Pancreas (tissue), 10 donors: Measurements from ENCODE around the gene LY6G5C. TPM values are rescaled to one million over a fixed set of nuclear protein-coding genes. Genes with fewer than 3 reads are reported as not detected.

Experiments
- ATAC-seq, 4 donors: fragments of 200-7000 bp; cut with Tn5 transposase; one replicate each; pipeline versions ENCODE4 v1.8.0 to v1.9.1; 2020; ENCODE audit warnings: mild to moderate bottlenecking in 4 of 4, moderate library complexity in 4 of 4
- DNase-seq, 6 donors: peaks; one replicate each; pipeline ENCODE4 v3.0.0-alpha.2; 2020
- FAIRE-seq: peaks from 2 replicates; lab custom pipeline; 2012; peaks lifted over from hg19 to GRCh38; lab: Jason Lieb, UNC
- H3K27ac ChIP-seq, 4 donors: fragments of 200-600 bp; sonication (generic); 1 replicate in 3 of 4; 2 replicates in 1 of 4; pipeline versions ENCODE4 v1.5.0 to v1.8.0; 2020
- H3K27me3 ChIP-seq, 4 donors: fragments of 200-600 bp; one replicate each; pipeline ENCODE4 v1.8.0; 2021
- H3K36me3 ChIP-seq, 3 donors: fragments of 200-600 bp; sonication (generic) in 1 of 3; one replicate each; pipeline versions ENCODE4 v1.5.0 to v1.8.0; 2020 to 2021
- H3K4me1 ChIP-seq, 3 donors: fragments of 200-600 bp; one replicate each; pipeline ENCODE4 v1.8.0; 2021
- H3K4me3 ChIP-seq, 4 donors: fragments of 200-600 bp; sonication (generic) in 2 of 4; one replicate each; pipeline versions ENCODE4 v1.5.0 to v1.8.0; 2020 to 2021
- H3K9me3 ChIP-seq, 4 donors: fragments of 200-600 bp; one replicate each; pipeline ENCODE4 v1.8.0; 2021
- CTCF ChIP-seq, 4 donors: fragments of 200-600 bp; sonication (generic) in 3 of 4; IDR thresholded peaks; one replicate each; pipeline versions ENCODE4 v1.5.0 to v1.8.0; 2021; ENCODE audit warnings: antibody characterized with exemption in 4 of 4
- WGBS, 2 donors: extraction: QIAGEN DNeasy Blood & Tissue Kit; methylation state at CpG; one replicate each; pipeline ENCODE4 v1.1.7; 2013; 5-methylcytosine and 5-hydroxymethylcytosine counted together
- intact Hi-C, 3 donors: fragments of 100-400 bp; cut with DNase I; formaldehyde crosslinking; loops; one replicate each; pipeline versions ENCODE4 v1.11.1 to v1.14.2; 2022
- polyA plus RNA-seq, 2 donors: library from polyadenylated mRNA; stranded (reverse); fragments of 200-250 nt; gene quantifications; one replicate each; pipeline ENCODE4 v1.2.3, GENCODE V29; 2013
- total RNA-seq, 6 donors: library from RNA; stranded (reverse); fragmentation: NEBNext Ultra II Directional in 4 of 6; extraction: Animal tissue kit (Norgen Biotek cat#: 25700) in 4 of 6; gene quantifications; one replicate each; pipeline versions ENCODE4 v1.2.1 to v1.2.4, GENCODE V29; 2021 to 2023
- donor health status: healthy with polysubstance abuse.
- donor health status: DM: no; HTN: no; CAD: no; lungs with moderate emphysema.
- donor health status: DM: no; HTN: no; CAD: no.
- donor health status: control.
- donor health status: control.
- donor health status: Bipolar disorder and iron deficiency.
- donor health status: DM: yes; HTN: yes; CAD: no.
- donor health status: DM: no; HTN: no; CAD: no.
- donor health status: DM: no; HTN: no; CAD: no.
- donor health status: DM: yes; HTN: yes; CAD: no.

The LY6G5C gene
- total and polyA plus RNA-seq, 8 donors = 1.6 to 2.9 (median 2.4) TPM

DNA sequence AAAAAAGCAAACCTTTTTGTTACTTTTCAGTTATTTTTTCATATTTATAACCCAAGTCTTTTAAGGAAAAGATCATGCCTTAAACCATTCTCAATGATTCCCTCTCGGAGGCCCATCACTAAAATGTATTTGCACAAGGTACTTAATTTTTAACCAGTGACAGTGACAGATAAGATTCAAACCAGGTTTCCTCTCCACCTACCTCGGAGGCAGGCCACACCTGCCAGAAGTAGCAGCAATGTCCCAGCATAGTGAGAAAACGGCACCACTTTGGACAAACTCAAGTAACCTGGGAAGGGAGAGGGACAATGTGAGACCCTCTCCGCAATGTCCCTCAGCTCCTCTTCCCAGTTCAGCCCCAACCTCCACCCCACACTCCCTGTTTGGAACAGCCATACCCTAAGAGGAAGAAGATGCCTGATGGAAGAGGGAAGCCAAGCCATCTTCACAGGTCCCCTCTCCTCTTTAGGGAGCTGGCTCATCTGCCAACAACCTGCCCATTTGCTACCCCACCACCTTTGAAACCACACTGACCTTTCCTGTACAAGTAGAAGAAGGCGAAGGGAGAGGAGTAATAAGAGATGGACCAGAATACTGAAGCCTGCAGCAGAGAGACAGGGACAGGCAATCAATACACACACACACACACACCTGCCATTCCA is 20.0 kb upstream of the LY6G5C start:
- no peak for FAIRE-seq

GRCh38 chr6:31697555-31697954 is 16.7 kb upstream of the LY6G5C start:
- ATAC-seq (no peak), FAIRE-seq (no peak), DNase-seq (no peak)
- Histone ChIP-seq H3K4me3 (no peak overlapping the region), H3K4me1 (peaks cover 0 to 10% (median 7%) of the 10 kb centered on the region in 3 donors), H3K27ac (no peak overlapping the region), H3K9me3 (no peaks in the 10 kb centered on the region), H3K36me3 (peaks cover 3 to 12% (median 6%) of the 10 kb centered on the region in 3 donors), H3K27me3 (no peaks in the 10 kb centered on the region)
- 52 to 70% methylated on average over 3 of the region's 3 CpGs for whole genome bisulfite sequencing, 2 donors
- no peak for TF ChIP-seq CTCF (IDR thresholded peaks at IDR 0.05)
- intact Hi-C loops = no loop called here

More for the DNA sequence above, 20.0 kb upstream of the LY6G5C start:
- Histone ChIP-seq H3K27me3 (no peaks in the 10 kb centered on the region), H3K36me3 (peaks cover 0 to 6% (median 4%) of the 10 kb centered on the region in 3 donors), H3K9me3 (no peaks in the 10 kb centered on the region), H3K4me3 (no peak overlapping the region), H3K4me1 (peaks cover 0 to 12% (median 10%) of the 10 kb centered on the region in 3 donors), H3K27ac (no peak overlapping the region)
- no peak for DNase-seq
- ATAC-seq = no peak
- 55% methylated on average over 5 of the region's 5 CpGs for WGBS, 2 donors
- intact Hi-C loops = no loop called here
- TF ChIP-seq CTCF (IDR thresholded peaks at IDR 0.05) = no peak

DNA sequence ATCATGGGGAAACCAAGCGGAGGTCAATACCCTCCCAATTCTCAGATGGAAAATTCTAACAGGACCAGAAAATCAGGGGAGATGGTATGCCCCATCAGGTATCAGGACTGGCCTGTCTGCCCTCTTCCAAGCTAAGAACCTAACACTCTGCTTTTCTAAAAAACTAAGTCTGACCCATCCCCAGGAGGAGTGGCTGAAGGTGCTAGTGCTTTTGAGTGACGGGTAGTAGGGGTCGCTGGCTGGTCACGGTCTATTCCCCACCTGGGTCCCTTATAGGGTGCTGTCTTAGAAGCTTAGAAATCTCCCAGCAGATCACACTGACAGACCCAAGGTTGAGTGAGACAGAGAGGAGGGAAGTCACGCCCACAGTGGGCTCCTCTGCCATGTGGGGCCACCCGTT is 12.7 kb upstream of the LY6G5C start:
- Histone ChIP-seq H3K9me3 (no peaks in the 10 kb centered on the region), H3K4me1 (no peaks in the 10 kb centered on the region), H3K27ac (no peak overlapping the region), H3K4me3 (no peak overlapping the region), H3K27me3 (no peaks in the 10 kb centered on the region), H3K36me3 (peaks cover 6 to 14% (median 12%) of the 10 kb centered on the region in 3 donors)
- intact Hi-C loops = no loop called here
- WGBS, 2 donors = 91 to 92% methylated on average over 6 of the region's 6 CpGs
- no peak for ATAC-seq
- no peak for FAIRE-seq
- no peak for TF ChIP-seq CTCF (IDR thresholded peaks at IDR 0.05)
- DNase-seq = no peak

DNA sequence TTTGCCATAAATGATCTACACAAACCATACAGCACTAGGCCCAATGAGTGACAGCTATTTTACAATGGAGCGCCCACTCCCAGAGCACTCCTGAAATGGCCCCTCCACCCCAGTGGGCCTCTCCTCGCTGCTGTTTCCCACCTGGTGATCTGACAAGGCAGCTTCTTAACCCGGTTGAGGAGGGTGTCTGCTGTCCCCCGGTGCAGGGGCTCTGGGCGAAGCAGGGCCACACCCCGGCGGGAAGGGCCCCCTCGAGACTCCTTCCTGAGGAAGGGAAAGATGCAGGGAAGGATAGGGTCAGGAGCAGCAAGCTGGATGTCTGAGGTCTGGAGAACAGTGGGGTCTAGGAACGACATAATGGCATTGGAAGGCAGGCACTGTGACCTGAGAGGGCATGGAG is 12.0 kb upstream of the LY6G5C start:
- Histone ChIP-seq H3K9me3 (no peaks in the 10 kb centered on the region), H3K36me3 (peaks cover 6 to 17% (median 16%) of the 10 kb centered on the region in 3 donors), H3K27ac (no peak overlapping the region), H3K4me1 (no peaks in the 10 kb centered on the region), H3K27me3 (no peaks in the 10 kb centered on the region), H3K4me3 (no peak overlapping the region)
- ATAC-seq (no peak), DNase-seq (no peak), FAIRE-seq (no peak)
- no peak for TF ChIP-seq CTCF (IDR thresholded peaks at IDR 0.05)
- intact Hi-C loops = no loop called here
- WGBS, 2 donors = 93 to 95% methylated on average over 9 of the region's 9 CpGs

DNA sequence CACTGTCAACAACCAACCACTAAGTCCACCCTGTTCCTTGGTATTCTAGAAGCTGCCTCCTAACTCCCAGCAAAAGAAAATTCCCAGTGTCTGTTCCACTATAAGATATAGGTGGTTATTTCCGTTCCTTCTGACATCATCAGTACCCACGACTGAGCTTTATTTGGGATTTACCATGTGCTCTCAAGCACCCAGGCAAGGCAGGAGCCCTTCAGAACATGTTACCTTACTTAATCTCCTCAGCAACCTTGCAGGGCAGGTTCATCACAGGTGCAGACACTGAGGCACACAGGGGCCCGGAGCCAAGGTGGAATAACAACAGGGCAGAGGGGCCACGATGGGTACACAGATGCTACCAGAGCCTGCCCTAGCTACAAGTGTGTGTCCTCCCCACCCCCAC is 11.5 kb upstream of the LY6G5C start:
- H3K4me1 ChIP-seq = no peaks in the 10 kb centered on the region
- DNase-seq (no peak), ATAC-seq (no peak), FAIRE-seq (no peak)
- no peak for TF ChIP-seq CTCF (IDR thresholded peaks at IDR 0.05)
- no peak overlapping the region for H3K27ac ChIP-seq
- no peaks in the 10 kb centered on the region for H3K9me3 ChIP-seq
- peaks cover 6 to 20% (median 17%) of the 10 kb centered on the region in 3 donors for H3K36me3 ChIP-seq
- no peak overlapping the region for H3K4me3 ChIP-seq
- no peaks in the 10 kb centered on the region for H3K27me3 ChIP-seq
- intact Hi-C loops = no loop called here
- 81 to 86% methylated on average over 4 of the region's 4 CpGs for WGBS, 2 donors
